Head of caudate nucleus (tissue), 42 donors: ENCODE data around the gene SPI1.

ENCODE experiments used
- DNase-seq, 42 donors: peaks; one replicate each; pipeline versions ENCODE4 v3.0.0 to v3.0.0-alpha.2; 2020 to 2021; ENCODE audit warnings: mixed read lengths in 7 of 42
- intact Hi-C: fragments of 100-400 bp; cut with DNase I; formaldehyde crosslinking; loops from one replicate; pipeline ENCODE4 v1.15.0; 2022

Gene SPI1

GRCh38 chr11:47314992-47315391 is 63.4 kb downstream of the SPI1 start:
- intact Hi-C loops, result no loop called here
- peak in 2 of 42 donors; percentile 8 to 27 for DNase-seq

DNA sequence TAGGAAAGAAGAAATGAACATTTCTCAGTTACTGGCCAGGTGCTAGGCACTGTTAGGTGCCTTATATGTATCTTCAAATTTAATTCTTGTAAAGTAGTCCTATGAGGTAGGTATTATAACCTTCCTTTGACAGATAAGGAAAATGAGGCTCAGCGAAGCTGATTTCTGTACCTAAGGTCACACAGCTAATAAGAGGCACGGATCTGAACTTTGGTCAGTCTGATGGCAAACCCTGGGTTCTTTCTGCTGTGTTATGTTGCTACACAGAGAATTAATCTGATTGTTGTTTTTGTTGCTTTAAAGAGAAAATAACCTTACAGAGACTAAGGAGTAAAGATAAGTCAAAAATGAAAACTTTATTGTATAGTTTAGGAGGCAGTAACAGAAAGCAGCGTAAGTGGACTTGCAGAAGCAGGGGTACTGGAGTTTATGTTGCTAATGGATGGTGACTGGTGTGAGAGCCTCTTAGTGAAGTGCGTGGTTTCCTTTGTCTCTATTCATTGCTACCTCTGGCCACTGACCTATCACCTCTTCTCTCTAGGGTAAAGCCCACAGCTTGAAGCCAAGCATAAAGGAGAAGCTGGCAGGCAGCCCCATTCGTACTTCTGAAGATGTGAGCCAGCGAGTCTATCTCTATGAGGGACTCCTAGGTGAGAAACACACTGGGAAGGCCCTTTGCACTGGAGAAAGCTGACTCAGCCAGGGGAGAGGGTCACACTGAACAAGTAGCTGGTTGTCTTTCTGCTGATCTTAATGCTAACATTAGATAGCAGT is 70.1 kb downstream of the SPI1 start:
- intact Hi-C loops, result no loop called here

GRCh38 chr11:47306484-47306844 is 71.9 kb downstream of the SPI1 start:
- no peak for DNase-seq
- intact Hi-C loops, result no loop called here

More for the DNA sequence above, 70.1 kb downstream of the SPI1 start:
- peak in 1 of 42 donors; percentile 1 for DNase-seq

- intact Hi-C loops, result no loop called here
- DNase-seq, result peak in 41 of 42 donors; percentile 27 to 85 (median 64)
Observed at GRCh38 chr11:47305734-47306483, 72.4 kb downstream of the SPI1 start.
